ENCODE measurements around the gene OR10J1. TPM values are rescaled to one million over a fixed set of nuclear protein-coding genes. Genes with fewer than 3 reads are reported as not detected.
"Not testable (repeated sequence)": the region's sequence is repeated elsewhere in the genome, so short reads cannot be mapped to it uniquely, and the experiment has no call there.

OR10J1 gene
- total RNA-seq, 2 experiments from 2014 or later = not detected

- no peak for DNase-seq
- intact Hi-C loops (cut with micrococcal nuclease) = no loop called here
- POLR2A ChIA-PET = no interaction called here
- Mint-ChIP-seq H3K27ac (no peak overlapping the region), H3K9me3 (peaks cover 11% of the 10 kb centered on the region), H3K27me3 (peaks cover 7% of the 10 kb centered on the region), H3K36me3 (no peaks in the 10 kb centered on the region), H3K4me1 (ENCODE audit: low read depth) (no peaks in the 10 kb centered on the region), H3K4me3 (no peak overlapping the region)
- CTCF ChIA-PET = no interaction called here
These were observed 8.7 kb downstream of the OR10J1 start for GRCh38 chr1:159448181-159448580.

GRCh38 chr1:159449605-159450004 is 10.1 kb downstream of the OR10J1 start:
- intact Hi-C loops (cut with micrococcal nuclease); H3K27ac Mint-ChIP-seq; H3K27me3 Mint-ChIP-seq; H3K4me3 Mint-ChIP-seq; H3K36me3 Mint-ChIP-seq; POLR2A ChIA-PET; CTCF ChIA-PET; DNase-seq; H3K4me1 Mint-ChIP-seq (ENCODE audit: low read depth): not testable (repeated sequence)
- H3K9me3 Mint-ChIP-seq = peaks cover 11% of the 10 kb centered on the region

- ChIA-PET CTCF (no interaction called here), POLR2A (no interaction called here)
- peaks cover 3% of the 10 kb centered on the region for H3K27me3 Mint-ChIP-seq
- intact Hi-C loops (cut with micrococcal nuclease) = no loop called here
- H3K4me3 Mint-ChIP-seq = no peak overlapping the region
- H3K36me3 Mint-ChIP-seq = no peaks in the 10 kb centered on the region
- peaks cover 21% of the 10 kb centered on the region for H3K9me3 Mint-ChIP-seq
- no peak overlapping the region for H3K27ac Mint-ChIP-seq
- H3K4me1 Mint-ChIP-seq (ENCODE audit: low read depth) = no peaks in the 10 kb centered on the region
- no peak for DNase-seq
These were observed 20.0 kb downstream of the OR10J1 start for GRCh38 chr1:159459551-159459950.

- Mint-ChIP-seq H3K4me1 (ENCODE audit: low read depth) (no peaks in the 10 kb centered on the region), H3K9me3 (peaks cover 16% of the 10 kb centered on the region), H3K27me3 (peaks cover 8% of the 10 kb centered on the region), H3K27ac (no peak overlapping the region), H3K36me3 (no peaks in the 10 kb centered on the region), H3K4me3 (no peak overlapping the region)
- ChIA-PET CTCF (no interaction called here), POLR2A (no interaction called here)
- DNase-seq = no peak
- intact Hi-C loops (cut with micrococcal nuclease) = no loop called here
These were observed 25.7 kb downstream of the OR10J1 start for GRCh38 chr1:159465191-159465603.

GRCh38 chr1:159468321-159468720 is 28.8 kb downstream of the OR10J1 start:
- no peak for DNase-seq
- ChIA-PET POLR2A (no interaction called here), CTCF (no interaction called here)
- no peaks in the 10 kb centered on the region for H3K36me3 Mint-ChIP-seq
- no peaks in the 10 kb centered on the region for H3K9me3 Mint-ChIP-seq
- H3K4me3 Mint-ChIP-seq = no peak overlapping the region
- H3K4me1 Mint-ChIP-seq (ENCODE audit: low read depth) = no peaks in the 10 kb centered on the region
- H3K27ac Mint-ChIP-seq = no peak overlapping the region
- intact Hi-C loops (cut with micrococcal nuclease) = no loop called here
- H3K27me3 Mint-ChIP-seq = peaks cover 8% of the 10 kb centered on the region

- Mint-ChIP-seq H3K27me3 (peaks cover 6% of the 10 kb centered on the region), H3K36me3 (no peaks in the 10 kb centered on the region), H3K4me1 (ENCODE audit: low read depth) (no peaks in the 10 kb centered on the region), H3K9me3 (no peaks in the 10 kb centered on the region), H3K4me3 (no peak overlapping the region), H3K27ac (no peak overlapping the region)
- CTCF ChIA-PET = interaction anchor here (0.7 kb wide), 1 partner anchor 341 kb away, joined by 4 read pairs; no protein-coding TSS in a partner anchor
- intact Hi-C loops (cut with micrococcal nuclease) = no loop called here
- POLR2A ChIA-PET = no interaction called here
- no peak for DNase-seq
These were observed 30.5 kb downstream of the OR10J1 start for GRCh38 chr1:159469921-159470533.

GRCh38 chr1:159473335-159473734 is 33.8 kb downstream of the OR10J1 start:
- no peaks in the 10 kb centered on the region for H3K36me3 Mint-ChIP-seq
- ChIA-PET CTCF (no interaction called here), POLR2A (no interaction called here)
- no peak for DNase-seq
- H3K27me3 Mint-ChIP-seq = no peaks in the 10 kb centered on the region
- H3K4me1 Mint-ChIP-seq (ENCODE audit: low read depth) = no peaks in the 10 kb centered on the region
- intact Hi-C loops (cut with micrococcal nuclease) = no loop called here
- no peak overlapping the region for H3K4me3 Mint-ChIP-seq
- H3K9me3 Mint-ChIP-seq = no peaks in the 10 kb centered on the region
- no peak overlapping the region for H3K27ac Mint-ChIP-seq

- Mint-ChIP-seq H3K4me3 (no peak overlapping the region), H3K36me3 (no peaks in the 10 kb centered on the region), H3K27ac (no peak overlapping the region), H3K4me1 (ENCODE audit: low read depth) (no peaks in the 10 kb centered on the region), H3K27me3 (no peaks in the 10 kb centered on the region), H3K9me3 (no peaks in the 10 kb centered on the region)
- no peak for DNase-seq
- POLR2A ChIA-PET = no interaction called here
- intact Hi-C loops (cut with micrococcal nuclease) = no loop called here
- CTCF ChIA-PET = no interaction called here
These were observed 35.4 kb downstream of the OR10J1 start for GRCh38 chr1:159474926-159475325.

GRCh38 chr1:159483501-159483900 is 44.0 kb downstream of the OR10J1 start:
- Mint-ChIP-seq H3K4me1 (ENCODE audit: low read depth) (no peaks in the 10 kb centered on the region), H3K27me3 (peaks cover 5% of the 10 kb centered on the region), H3K36me3 (no peaks in the 10 kb centered on the region), H3K4me3 (no peak overlapping the region), H3K9me3 (no peaks in the 10 kb centered on the region), H3K27ac (no peak overlapping the region)
- intact Hi-C loops (cut with micrococcal nuclease) = no loop called here
- no peak for DNase-seq
- ChIA-PET CTCF (no interaction called here), POLR2A (no interaction called here)

Other genes starting within 250 kb of the OR10J1 start
- gene ACKR1, start 234.8 kb upstream of the OR10J1 start, total RNA-seq = not detected
- not detected for gene FCER1A, start 137.4 kb upstream of the OR10J1 start, total RNA-seq
- gene OR10J4, start 7.5 kb upstream of the OR10J1 start, total RNA-seq = not detected
- gene OR10J5, start 96.3 kb downstream of the OR10J1 start, total RNA-seq = not detected
- gene APCS, start 148.1 kb downstream of the OR10J1 start, total RNA-seq = not detected